H1 (cell line): Measurements from ENCODE around the gene ARID2. TPM values are rescaled to one million over a fixed set of nuclear protein-coding genes. Genes with fewer than 3 reads are reported as not detected.

ENCODE experiments used
- ASH2L ChIP-seq: fragments of 200-600, 300-600 bp; sonication (generic); IDR thresholded peaks from one replicate; pipeline ENCODE4 v1.7.1; 2017; ENCODE audit warnings: low read length
- E2F6 ChIP-seq: IDR thresholded peaks from 2 replicates; pipeline ENCODE4 v1.6.1; 2012; ENCODE audit warnings: inconsistent platforms
- GTF2F1 ChIP-seq: IDR thresholded peaks from 2 replicates; pipeline ENCODE4 v1.6.1; 2012; ENCODE audit warnings: low read depth, low read length, improper control_type of control experiment, borderline replicate concordance
- SAP30 ChIP-seq: fragments of 300-600 bp; sonication (generic); IDR thresholded peaks from 2 replicates; pipeline ENCODE4 v1.7.1; 2012; ENCODE audit warnings: low read length, moderate library complexity, mild to moderate bottlenecking, inconsistent platforms; ENCODE audit not compliant: insufficient read depth, insufficient replicate concordance
- SIX5 ChIP-seq: IDR thresholded peaks from 2 replicates; pipeline ENCODE4 v1.6.1; 2011; ENCODE audit warnings: mild to moderate bottlenecking, low read depth, low read length
- SRF ChIP-seq: IDR thresholded peaks from 2 replicates; pipeline ENCODE4 v1.6.1; 2011; ENCODE audit warnings: mild to moderate bottlenecking, low read depth, low read length, moderate library complexity
- polyA plus RNA-seq, 7 experiments: library from polyadenylated mRNA; depleted of rRNA in 3 of 7; stranded (reverse) in 5 of 7; unstranded in 2 of 7; fragments of >200 nt in 5 of 7; fragments of 200-250 nt in 2 of 7; gene quantifications; 1 replicate in 5 of 7; 2 replicates in 1 of 7; 4 replicates in 1 of 7; pipeline versions ENCODE4 v1.2.1 to v1.2.3, GENCODE V29; 2011 to 2013; ENCODE audit warnings: missing spikeins in 2 of 7, mixed read lengths in 2 of 7
- total RNA-seq: library from RNA; stranded (reverse); fragmentation: NEBNext Ultra II Directional; extraction: Animal tissue kit (Norgen Biotek cat#: 25700); gene quantifications from 2 replicates; pipeline ENCODE4 v1.2.1, GENCODE V29; 2021
- TF ChIP-seq, protein P1 (sequence below): fragments of 300-600 bp; sonication (generic); IDR thresholded peaks from 2 replicates; pipeline ENCODE4 v1.7.1; 2012; ENCODE audit warnings: low read length, moderate library complexity, mild to moderate bottlenecking, inconsistent platforms; ENCODE audit not compliant: insufficient replicate concordance

The ARID2 gene
- total and polyA plus RNA-seq, 2 of the 8 experiments (the other 6 are each of a cell fraction or from before 2014, with no cell fraction given), result 32.0 to 45.2 TPM

DNA sequence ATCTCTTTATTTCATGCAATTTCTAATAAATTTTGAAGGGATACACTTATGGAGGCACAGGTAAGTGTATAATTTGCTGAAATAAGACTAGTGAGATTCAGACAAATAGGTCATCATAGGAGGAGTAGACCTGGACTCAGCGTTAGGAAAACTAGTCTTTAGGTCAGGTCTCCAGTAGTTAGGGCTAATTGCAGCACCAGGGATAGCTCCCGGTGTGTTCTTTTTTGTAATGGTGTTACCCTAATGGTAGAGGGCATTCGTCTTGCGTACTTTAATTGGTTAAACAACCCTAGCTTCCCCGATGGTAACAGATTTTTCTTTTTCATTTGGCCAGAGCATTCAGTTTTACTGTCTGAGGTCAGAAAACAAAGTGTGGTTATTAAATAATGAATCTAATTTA lies 64.9 kb downstream of the ARID2 start (continued):
- TF ChIP-seq, protein P1, sequence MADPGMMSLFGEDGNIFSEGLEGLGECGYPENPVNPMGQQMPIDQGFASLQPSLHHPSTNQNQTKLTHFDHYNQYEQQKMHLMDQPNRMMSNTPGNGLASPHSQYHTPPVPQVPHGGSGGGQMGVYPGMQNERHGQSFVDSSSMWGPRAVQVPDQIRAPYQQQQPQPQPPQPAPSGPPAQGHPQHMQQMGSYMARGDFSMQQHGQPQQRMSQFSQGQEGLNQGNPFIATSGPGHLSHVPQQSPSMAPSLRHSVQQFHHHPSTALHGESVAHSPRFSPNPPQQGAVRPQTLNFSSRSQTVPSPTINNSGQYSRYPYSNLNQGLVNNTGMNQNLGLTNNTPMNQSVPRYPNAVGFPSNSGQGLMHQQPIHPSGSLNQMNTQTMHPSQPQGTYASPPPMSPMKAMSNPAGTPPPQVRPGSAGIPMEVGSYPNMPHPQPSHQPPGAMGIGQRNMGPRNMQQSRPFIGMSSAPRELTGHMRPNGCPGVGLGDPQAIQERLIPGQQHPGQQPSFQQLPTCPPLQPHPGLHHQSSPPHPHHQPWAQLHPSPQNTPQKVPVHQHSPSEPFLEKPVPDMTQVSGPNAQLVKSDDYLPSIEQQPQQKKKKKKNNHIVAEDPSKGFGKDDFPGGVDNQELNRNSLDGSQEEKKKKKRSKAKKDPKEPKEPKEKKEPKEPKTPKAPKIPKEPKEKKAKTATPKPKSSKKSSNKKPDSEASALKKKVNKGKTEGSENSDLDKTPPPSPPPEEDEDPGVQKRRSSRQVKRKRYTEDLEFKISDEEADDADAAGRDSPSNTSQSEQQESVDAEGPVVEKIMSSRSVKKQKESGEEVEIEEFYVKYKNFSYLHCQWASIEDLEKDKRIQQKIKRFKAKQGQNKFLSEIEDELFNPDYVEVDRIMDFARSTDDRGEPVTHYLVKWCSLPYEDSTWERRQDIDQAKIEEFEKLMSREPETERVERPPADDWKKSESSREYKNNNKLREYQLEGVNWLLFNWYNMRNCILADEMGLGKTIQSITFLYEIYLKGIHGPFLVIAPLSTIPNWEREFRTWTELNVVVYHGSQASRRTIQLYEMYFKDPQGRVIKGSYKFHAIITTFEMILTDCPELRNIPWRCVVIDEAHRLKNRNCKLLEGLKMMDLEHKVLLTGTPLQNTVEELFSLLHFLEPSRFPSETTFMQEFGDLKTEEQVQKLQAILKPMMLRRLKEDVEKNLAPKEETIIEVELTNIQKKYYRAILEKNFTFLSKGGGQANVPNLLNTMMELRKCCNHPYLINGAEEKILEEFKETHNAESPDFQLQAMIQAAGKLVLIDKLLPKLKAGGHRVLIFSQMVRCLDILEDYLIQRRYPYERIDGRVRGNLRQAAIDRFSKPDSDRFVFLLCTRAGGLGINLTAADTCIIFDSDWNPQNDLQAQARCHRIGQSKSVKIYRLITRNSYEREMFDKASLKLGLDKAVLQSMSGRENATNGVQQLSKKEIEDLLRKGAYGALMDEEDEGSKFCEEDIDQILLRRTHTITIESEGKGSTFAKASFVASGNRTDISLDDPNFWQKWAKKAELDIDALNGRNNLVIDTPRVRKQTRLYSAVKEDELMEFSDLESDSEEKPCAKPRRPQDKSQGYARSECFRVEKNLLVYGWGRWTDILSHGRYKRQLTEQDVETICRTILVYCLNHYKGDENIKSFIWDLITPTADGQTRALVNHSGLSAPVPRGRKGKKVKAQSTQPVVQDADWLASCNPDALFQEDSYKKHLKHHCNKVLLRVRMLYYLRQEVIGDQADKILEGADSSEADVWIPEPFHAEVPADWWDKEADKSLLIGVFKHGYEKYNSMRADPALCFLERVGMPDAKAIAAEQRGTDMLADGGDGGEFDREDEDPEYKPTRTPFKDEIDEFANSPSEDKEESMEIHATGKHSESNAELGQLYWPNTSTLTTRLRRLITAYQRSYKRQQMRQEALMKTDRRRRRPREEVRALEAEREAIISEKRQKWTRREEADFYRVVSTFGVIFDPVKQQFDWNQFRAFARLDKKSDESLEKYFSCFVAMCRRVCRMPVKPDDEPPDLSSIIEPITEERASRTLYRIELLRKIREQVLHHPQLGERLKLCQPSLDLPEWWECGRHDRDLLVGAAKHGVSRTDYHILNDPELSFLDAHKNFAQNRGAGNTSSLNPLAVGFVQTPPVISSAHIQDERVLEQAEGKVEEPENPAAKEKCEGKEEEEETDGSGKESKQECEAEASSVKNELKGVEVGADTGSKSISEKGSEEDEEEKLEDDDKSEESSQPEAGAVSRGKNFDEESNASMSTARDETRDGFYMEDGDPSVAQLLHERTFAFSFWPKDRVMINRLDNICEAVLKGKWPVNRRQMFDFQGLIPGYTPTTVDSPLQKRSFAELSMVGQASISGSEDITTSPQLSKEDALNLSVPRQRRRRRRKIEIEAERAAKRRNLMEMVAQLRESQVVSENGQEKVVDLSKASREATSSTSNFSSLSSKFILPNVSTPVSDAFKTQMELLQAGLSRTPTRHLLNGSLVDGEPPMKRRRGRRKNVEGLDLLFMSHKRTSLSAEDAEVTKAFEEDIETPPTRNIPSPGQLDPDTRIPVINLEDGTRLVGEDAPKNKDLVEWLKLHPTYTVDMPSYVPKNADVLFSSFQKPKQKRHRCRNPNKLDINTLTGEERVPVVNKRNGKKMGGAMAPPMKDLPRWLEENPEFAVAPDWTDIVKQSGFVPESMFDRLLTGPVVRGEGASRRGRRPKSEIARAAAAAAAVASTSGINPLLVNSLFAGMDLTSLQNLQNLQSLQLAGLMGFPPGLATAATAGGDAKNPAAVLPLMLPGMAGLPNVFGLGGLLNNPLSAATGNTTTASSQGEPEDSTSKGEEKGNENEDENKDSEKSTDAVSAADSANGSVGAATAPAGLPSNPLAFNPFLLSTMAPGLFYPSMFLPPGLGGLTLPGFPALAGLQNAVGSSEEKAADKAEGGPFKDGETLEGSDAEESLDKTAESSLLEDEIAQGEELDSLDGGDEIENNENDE, result no peak
- no peak for TF ChIP-seq SRF
- no peak for TF ChIP-seq GTF2F1
- no peak for TF ChIP-seq ASH2L
- TF ChIP-seq E2F6, result no peak
- TF ChIP-seq SAP30, result no peak
- no peak for TF ChIP-seq SIX5
